ENCODE data around the gene ASCC3.
"Not testable (repeated sequence)": the region's sequence is repeated elsewhere in the genome, so short reads cannot be mapped to it uniquely, and the experiment has no call there.

Gene ASCC3

GRCh38 chr6:100880853-100881706, at the start of gene ASCC3:
Gene ASCC3 (minus strand): TSS chr6:100881329. CDS start chr6:100867997, 13,332 bp downstream.
- DNase-seq = peak; percentile 85

- no peak for DNase-seq
Measured at GRCh38 chr6:100925749-100926148, 44.6 kb upstream of the ASCC3 start.

GRCh38 chr6:100924534-100925227, 43.6 kb upstream of the ASCC3 start:
- DNase-seq = no peak

- no peak for DNase-seq
Measured at GRCh38 chr6:100923481-100924165, 42.5 kb upstream of the ASCC3 start.

GRCh38 chr6:100920028-100920605, 39.0 kb upstream of the ASCC3 start:
- DNase-seq = no peak

GRCh38 chr6:100918152-100918551, 37.0 kb upstream of the ASCC3 start:
- DNase-seq = no peak

- no peak for DNase-seq
Measured at GRCh38 chr6:100915876-100916275, 34.7 kb upstream of the ASCC3 start.

GRCh38 chr6:100913400-100914276, 32.5 kb upstream of the ASCC3 start:
- DNase-seq = no peak

GRCh38 chr6:100906325-100906724, 25.2 kb upstream of the ASCC3 start:
- no peak for DNase-seq

GRCh38 chr6:100905067-100905466, 23.9 kb upstream of the ASCC3 start:
- no peak for DNase-seq

- no peak for DNase-seq
Measured at GRCh38 chr6:100904316-100904715, 23.2 kb upstream of the ASCC3 start.

- no peak for DNase-seq
Measured at GRCh38 chr6:100901582-100901981, 20.5 kb upstream of the ASCC3 start.

- no peak for DNase-seq
Measured at GRCh38 chr6:100899202-100899601, 18.1 kb upstream of the ASCC3 start.

- DNase-seq = no peak
Measured at GRCh38 chr6:100897671-100898070, 16.5 kb upstream of the ASCC3 start.

- no peak for DNase-seq
Measured at GRCh38 chr6:100893743-100894142, 12.6 kb upstream of the ASCC3 start.

- DNase-seq = no peak
Measured at GRCh38 chr6:100892693-100893092, 11.6 kb upstream of the ASCC3 start.

GRCh38 chr6:100892116-100892515, 11.0 kb upstream of the ASCC3 start:
- no peak for DNase-seq

- DNase-seq = no peak
Measured at GRCh38 chr6:100891079-100891478, 9.9 kb upstream of the ASCC3 start.

- DNase-seq = not testable (repeated sequence)
Measured at GRCh38 chr6:100890646-100891045, 9.5 kb upstream of the ASCC3 start.

- no peak for DNase-seq
Measured at GRCh38 chr6:100889351-100889750, 8.2 kb upstream of the ASCC3 start.

- DNase-seq = no peak
Measured at GRCh38 chr6:100886076-100886475, 4.9 kb upstream of the ASCC3 start.

- no peak for DNase-seq
Measured at GRCh38 chr6:100883347-100883746, 2.2 kb upstream of the ASCC3 start.
